Dermis microvascular lymphatic vessel endothelial cell (primary cell): Measurements from ENCODE around the gene ATP8A1. TPM values are rescaled to one million over a fixed set of nuclear protein-coding genes. Genes with fewer than 3 reads are reported as not detected.
"Not testable (repeated sequence)": the region's sequence is repeated elsewhere in the genome, so short reads cannot be mapped to it uniquely, and the experiment has no call there.

ENCODE experiments used
- DNase-seq, 2 donors: peaks; one replicate each; pipeline versions ENCODE4 v3.0.0 to v3.0.0-alpha.2; 2010; ENCODE audit warnings: low read depth in 2 of 2
- total RNA-seq: library from RNA; depleted of rRNA; stranded (reverse); fragments of >200 nt; gene quantifications from 2 replicates; pipeline ENCODE4 v1.2.1, GENCODE V29; 2014

The ATP8A1 gene
- total RNA-seq, 1 donor from 2014 or later: 9.9 TPM

DNA sequence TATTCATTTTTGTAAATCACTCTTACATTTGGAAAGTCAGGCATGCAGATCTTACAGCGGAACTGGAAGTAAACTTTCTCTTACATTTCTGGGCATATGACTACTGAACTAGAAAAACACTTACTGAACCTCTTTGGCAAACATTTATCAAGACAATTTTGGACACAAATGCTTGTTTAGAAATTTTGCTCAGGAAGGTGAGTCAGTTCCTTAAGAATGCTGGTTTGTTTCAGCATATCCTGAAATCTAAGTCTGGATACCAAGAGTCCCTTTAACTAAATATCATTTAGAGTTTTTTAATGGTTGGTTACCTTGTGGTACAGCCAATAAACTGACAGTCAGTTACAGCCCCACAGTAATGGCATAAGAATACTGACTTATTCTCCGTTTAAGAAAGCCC, 244.7 kb downstream of the ATP8A1 start:
- peak in 1 of 2 donors; percentile 85 for DNase-seq

GRCh38 chr4:42411803-42412202, 245.1 kb downstream of the ATP8A1 start:
- DNase-seq: no peak

GRCh38 chr4:42410446-42410845, 246.5 kb downstream of the ATP8A1 start:
- DNase-seq: no peak

- DNase-seq: no peak
Observed at GRCh38 chr4:42404001-42404400, 252.9 kb downstream of the ATP8A1 start.

DNA sequence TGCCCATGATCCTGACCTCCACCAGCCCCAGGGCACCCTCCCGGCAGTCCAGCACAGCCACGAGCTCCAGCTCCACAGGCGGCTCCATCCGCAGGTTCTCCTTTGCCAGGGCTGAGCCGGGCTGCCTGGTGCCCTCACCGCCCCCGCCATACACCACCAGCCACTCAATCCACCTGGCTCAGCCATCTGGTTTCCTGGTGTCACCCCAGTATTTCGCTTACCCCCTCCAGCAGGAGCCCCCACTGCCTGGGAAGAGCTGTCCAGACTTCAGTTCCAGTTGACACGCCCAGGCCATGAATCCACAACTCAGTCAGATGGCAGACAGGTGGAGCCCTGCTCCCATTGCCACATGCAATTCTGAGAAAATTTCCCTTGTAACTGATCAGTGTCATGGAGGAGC, 255.7 kb downstream of the ATP8A1 start:
- no peak for DNase-seq

DNA sequence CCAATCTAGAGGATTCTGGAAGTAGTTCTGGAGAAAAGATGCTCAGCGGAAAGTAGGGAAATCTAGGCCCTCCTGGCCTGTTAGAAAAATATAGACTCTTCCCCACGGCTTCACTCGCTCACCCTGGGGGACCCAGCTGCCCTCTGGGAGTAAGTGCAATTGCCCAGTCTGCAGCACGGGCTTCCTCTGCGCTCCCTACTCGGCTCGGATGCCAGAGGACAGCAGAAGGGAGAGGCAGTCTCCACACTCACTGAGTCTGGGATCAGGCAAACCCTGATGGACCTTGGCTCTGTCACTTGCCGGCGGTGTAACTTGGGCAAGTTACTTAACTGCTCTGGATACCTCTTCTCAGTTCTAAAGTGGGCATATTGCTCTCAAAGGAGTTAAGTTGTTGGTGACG, 257.5 kb downstream of the ATP8A1 start:
- DNase-seq: no peak

- DNase-seq: no peak
Observed at GRCh38 chr4:42398871-42399331, 258.0 kb downstream of the ATP8A1 start.

GRCh38 chr4:42398171-42398870, 258.6 kb downstream of the ATP8A1 start:
- no peak for DNase-seq

DNA sequence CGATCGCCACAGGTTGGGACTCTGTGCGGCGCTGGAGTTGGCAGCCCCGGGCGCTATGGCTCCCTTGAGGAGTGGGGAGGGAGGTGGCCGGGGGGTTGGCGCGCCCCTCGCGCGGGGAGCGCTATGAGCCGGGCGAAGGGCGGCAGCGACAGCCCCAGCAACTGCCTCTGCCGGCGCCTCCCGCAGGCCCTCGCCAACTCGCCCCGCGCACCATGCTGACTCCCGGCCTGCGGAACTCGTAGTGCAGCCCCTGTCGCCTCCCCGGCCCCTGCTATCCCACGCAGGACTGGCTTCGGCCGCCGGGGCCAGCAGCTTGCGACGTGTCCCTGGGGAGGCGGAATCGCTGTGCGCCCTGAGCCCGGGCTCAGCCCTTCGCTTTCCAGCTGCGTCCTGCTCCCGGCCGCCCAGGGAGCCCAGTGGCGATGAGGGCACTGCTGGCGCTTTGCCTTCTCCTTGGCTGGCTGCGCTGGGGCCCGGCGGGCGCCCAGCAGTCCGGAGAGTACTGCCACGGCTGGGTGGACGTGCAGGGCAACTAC, 259.2 kb downstream of the ATP8A1 start:
- peak in 1 of 2 donors; percentile 33 for DNase-seq

DNA sequence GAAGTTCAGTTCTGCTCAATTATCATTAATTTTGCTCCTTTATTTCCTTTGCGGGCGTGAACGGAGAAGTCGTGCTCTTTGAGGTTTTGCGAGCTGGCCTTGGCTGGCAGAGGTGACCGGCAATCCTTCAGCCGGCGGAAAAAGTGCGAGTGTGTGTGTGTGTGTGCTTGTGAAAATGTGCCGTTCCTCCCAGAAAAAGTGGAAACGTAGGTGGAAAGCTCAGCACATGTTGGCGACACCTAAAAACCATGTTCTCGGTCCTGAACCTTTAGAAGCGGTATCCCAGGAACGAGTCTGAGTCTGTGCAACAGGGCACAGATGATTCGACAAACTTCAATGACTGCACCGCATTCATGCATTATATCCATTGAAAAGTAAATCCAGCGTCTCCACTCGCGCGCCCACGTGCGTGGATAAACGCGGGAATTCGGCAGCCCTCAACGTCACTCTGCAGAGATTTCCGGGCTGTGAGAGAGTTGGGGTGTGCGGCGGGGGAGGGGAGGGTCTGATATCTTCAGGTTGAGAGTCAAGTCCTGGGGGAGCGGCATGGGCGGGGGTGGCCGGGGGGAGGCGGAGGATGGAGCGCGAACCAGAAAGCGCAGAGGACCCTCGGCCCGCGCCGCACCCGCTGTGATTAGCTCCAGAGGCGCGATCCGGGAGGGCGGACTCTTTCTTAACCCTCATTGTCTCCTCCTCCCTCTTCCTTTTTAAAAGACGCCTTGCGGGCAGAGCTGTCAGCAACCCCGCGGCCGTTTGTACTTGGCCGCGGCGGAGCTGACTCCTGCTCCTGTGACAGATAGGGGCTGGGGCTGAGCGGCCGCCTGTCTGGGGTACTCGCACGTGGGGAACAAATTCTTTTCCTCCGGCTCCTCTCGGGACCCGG, 259.9 kb downstream of the ATP8A1 start, which contains the start of gene SHISA3:
TSS of gene SHISA3 (plus strand) at position 737 of the 883 bp plus-strand sequence. CDS start 569 bp downstream, outside the sequence.
- peak in 1 of 2 donors; percentile 38 for DNase-seq

- no peak for DNase-seq
Observed at GRCh38 chr4:42396361-42396751, 260.5 kb downstream of the ATP8A1 start.

GRCh38 chr4:42395595-42395994, 261.3 kb downstream of the ATP8A1 start:
- DNase-seq: no peak

DNA sequence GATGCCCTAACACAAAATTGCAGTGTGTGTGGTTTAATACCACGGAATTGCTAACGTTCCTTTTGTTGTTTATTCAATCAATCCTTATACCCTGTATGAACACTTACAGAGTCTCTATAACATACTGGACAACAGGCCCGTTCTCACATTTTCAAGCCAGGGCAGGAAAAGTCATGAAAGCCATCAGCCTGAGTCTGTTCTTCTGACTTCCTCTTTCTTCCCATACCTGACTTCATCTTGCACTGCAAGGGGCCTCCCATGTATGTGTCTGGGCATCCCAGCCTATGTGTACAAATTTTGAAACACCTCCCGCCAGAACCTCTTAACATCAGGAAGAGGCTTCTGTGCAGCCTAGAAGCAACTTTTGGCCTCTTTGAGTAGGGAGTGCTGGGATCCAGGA, 264.5 kb downstream of the ATP8A1 start:
- DNase-seq: no peak

DNA sequence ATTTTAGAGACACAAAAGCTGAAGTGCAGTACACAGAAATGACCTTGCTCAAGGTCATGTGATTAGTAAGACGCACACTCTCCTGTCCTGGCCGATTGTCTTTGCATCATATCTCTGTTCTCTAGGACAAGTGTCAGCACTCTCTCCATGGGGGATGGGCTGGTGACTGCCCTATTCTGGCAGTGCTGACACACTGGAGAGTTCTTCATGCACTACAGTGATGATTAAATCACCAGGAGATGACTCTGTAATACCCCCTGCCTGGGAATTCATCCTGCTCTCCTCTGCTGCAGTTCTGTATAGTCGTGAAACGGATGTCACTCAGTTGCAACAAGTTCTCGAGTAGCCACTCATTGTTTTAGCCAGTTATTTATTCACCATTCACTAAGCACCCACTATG, 264.9 kb downstream of the ATP8A1 start:
- DNase-seq: no peak

DNA sequence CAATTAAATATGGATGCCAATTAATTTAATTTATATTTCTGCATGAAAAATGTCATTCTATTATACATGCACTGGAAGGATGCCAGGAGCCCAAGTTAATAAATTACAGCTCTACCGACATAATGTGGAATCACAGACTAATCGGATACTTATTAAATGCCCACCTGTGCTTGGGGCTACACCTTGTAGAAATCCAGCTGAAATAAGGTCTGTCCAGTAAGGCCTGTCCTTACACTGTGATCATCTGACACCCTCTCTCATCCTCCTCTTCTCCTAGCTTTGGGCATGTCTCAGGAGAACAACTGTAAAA, 265.6 kb downstream of the ATP8A1 start:
- DNase-seq: no peak

- DNase-seq: no peak
Observed at GRCh38 chr4:42390622-42391354, 266.1 kb downstream of the ATP8A1 start.

DNA sequence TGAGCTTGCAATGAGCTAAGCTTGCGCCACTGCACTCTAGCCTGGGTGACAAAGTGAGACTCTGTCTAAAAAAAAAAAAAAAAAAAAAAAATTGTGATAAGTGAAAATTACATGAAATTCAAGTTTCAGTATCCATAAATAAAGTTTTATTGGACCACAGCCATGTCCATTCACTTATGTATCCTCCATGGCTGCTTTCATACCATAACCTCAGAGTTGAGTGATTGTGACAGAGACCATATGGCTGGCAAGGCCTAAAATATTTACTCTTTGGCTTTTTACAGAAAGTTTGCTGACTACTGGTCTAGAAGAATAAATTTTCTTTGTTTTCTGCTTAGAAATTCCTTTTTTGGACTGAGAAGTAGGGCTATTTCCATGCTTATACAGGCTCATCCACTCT, 271.4 kb downstream of the ATP8A1 start:
- no peak for DNase-seq

GRCh38 chr4:42381666-42382065, 275.2 kb downstream of the ATP8A1 start:
- no peak for DNase-seq

- no peak for DNase-seq
Observed at GRCh38 chr4:42377497-42377896, 279.4 kb downstream of the ATP8A1 start.

- not testable (repeated sequence) for DNase-seq
Observed at GRCh38 chr4:42372303-42372702, 284.6 kb downstream of the ATP8A1 start.

DNA sequence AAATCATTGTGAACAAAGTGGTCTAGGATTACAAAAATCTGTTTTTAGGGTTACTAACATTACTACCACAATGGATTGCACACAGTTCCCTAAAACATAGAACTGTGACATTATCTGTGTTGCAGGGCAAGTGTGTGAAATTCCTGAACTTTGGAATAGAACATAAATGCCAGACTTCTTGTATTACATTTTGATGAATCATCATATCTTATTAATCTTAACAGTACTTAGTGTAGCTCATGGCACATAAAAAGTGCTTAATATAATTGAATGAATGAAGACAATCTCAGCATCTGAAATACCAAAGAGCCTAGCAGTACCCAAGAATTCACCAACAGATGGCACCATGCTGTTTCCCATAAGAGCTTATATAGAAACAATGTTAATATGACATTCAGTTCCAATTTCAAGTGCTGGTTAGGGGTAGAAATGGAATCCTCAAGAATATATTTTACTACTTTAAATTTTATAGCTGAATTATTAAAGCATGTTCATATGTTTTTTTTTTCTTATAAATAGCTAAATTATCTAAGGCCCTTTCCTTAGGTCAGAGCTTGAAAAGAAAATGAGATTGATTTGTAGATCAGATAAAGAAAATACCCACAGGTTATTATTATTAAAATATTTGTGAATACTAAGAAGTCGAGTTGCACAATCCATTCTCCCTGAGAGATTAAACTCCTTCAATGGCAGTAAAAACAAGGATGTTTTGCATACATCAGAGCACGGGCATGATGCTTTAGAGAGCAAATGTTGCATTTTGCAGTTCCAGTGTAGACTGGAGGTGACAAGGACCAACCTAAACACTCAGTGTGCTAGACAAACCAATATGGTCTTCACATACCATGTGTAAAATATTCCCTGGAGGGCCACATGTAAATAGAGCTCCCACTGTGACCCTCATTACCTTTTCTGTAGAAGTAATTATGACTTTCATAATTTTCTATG, 285.3 kb downstream of the ATP8A1 start:
- peak; percentile 43 to 77 for DNase-seq
